Activated T-cell treated with anti-CD3 and anti-CD28 coated beads, Interleukin-2, amount 50 U/mL, for 4 hours (primary cell): ENCODE measurements around the gene OR6C2. TPM values are rescaled to one million over a fixed set of nuclear protein-coding genes. Genes with fewer than 3 reads are reported as not detected.
"Not testable (repeated sequence)": the region's sequence is repeated elsewhere in the genome, so short reads cannot be mapped to it uniquely, and the experiment has no call there.

Experiments used
- ATAC-seq, 2 donors: fragments of 200-7000 bp; cut with Tn5 transposase; one replicate each; pipeline ENCODE4 v1.10.0; 2021
- DNase-seq: peaks from one replicate; pipeline ENCODE4 v3.0.0-alpha.2; 2020
- H3K27me3 Mint-ChIP-seq: one replicate; pipeline ENCODE4 v1.8.0; 2021; ENCODE audit warnings: low read depth, mixed read lengths
- H3K36me3 Mint-ChIP-seq: one replicate; pipeline ENCODE4 v1.8.0; 2022; ENCODE audit warnings: mixed read lengths; ENCODE audit not compliant: insufficient read depth
- H3K4me1 Mint-ChIP-seq: one replicate; pipeline ENCODE4 v1.8.0; 2021; ENCODE audit warnings: low read depth, mixed read lengths
- H3K4me3 Mint-ChIP-seq: one replicate; pipeline ENCODE4 v1.8.0; 2021; ENCODE audit warnings: mild to moderate bottlenecking, moderate library complexity, mixed read lengths
- H3K9me3 Mint-ChIP-seq: one replicate; pipeline ENCODE4 v1.8.0; 2021; ENCODE audit warnings: mixed read lengths
- total RNA-seq, 3 donors: library from RNA; stranded (reverse); gene quantifications; one replicate each; pipeline ENCODE4 v1.2.1, GENCODE V29; 2021

OR6C2 gene
- total RNA-seq: not detected

DNA sequence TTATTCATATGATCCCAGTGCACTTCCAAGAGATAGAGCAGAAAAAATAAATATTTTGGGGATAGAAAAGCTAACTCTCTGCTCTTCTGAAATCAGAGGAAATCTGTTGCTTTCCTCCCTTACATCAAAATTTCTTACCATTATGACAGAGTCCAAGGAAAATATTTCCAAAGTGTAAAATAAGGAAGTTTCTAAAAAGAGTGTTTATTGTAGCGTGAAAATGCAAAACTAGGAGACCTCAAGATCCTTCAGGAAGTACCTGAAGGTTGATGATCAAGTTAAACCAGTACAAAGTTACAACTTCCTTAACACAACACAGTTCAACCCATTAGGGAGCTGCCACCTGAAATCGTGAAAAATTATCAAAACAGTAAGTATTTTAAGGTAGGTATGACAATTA lies at the start of gene OR6C2:
TSS of gene OR6C2 (plus strand) at position 301 of the 400 bp plus-strand sequence. CDS start 8,138 bp downstream, outside the sequence.
- no peaks in the 10 kb centered on the region for H3K36me3 Mint-ChIP-seq
- no peaks in the 10 kb centered on the region for H3K4me1 Mint-ChIP-seq
- ATAC-seq (no peak), DNase-seq (no peak)
- peaks cover 7% of the 10 kb centered on the region for H3K27me3 Mint-ChIP-seq
- peaks cover 11% of the 10 kb centered on the region for H3K9me3 Mint-ChIP-seq
- no peak within 1 kb of the TSS for H3K4me3 Mint-ChIP-seq

DNA sequence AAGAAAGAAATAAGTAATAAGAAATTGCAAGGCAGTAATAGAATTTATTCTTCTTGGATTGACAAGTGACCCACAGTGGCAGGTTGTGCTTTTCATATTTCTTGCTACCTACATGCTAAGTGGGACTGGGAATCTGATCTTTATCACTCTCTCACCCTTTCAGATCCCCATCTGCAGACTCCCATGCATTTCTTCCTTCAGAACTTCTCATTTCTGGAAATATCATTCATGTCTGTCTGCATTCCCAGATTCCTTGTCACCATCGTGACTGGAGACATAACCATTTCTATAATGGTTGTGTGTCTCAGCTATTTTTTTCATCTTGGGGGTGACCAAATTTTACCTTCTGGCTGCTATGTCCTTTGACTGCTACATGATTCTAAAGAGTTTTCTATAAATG lies 47.5 kb upstream of the OR6C2 start:
- DNase-seq: no peak
- Mint-ChIP-seq H3K4me1 (no peaks in the 10 kb centered on the region), H3K4me3 (no peak overlapping the region), H3K9me3 (no peaks in the 10 kb centered on the region), H3K36me3 (no peaks in the 10 kb centered on the region), H3K27me3 (peaks cover 17% of the 10 kb centered on the region)
- no peak for ATAC-seq

DNA sequence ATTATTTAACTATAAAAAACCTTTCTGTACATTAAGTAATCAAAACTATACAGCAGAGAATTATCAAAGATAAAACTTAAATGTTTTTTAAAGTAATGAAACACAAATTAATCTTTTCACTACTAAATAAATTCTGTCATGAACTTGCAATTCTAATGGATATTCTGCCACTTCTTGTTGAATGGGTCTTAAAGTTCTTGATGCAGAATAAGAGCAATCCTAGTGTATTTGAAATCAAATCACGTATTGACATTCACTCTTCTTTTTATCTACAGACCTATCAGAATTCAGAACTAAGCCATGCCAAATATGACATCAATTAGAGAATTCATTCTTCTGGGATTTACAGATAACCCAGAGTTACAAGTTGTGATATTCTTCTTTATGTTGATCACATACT lies 43.6 kb upstream of the OR6C2 start, which contains the start of gene OR6C65:
TSS of gene OR6C65 (plus strand) at position 301 of the 400 bp plus-strand sequence. CDS start at position 301, 0 bp downstream.
- Mint-ChIP-seq H3K4me1 (no peaks in the 10 kb centered on the region), H3K36me3 (no peaks in the 10 kb centered on the region), H3K4me3 (no peak within 1 kb of the TSS), H3K9me3 (no peaks in the 10 kb centered on the region), H3K27me3 (peaks cover 19% of the 10 kb centered on the region)
- DNase-seq (no peak), ATAC-seq (no peak)

DNA sequence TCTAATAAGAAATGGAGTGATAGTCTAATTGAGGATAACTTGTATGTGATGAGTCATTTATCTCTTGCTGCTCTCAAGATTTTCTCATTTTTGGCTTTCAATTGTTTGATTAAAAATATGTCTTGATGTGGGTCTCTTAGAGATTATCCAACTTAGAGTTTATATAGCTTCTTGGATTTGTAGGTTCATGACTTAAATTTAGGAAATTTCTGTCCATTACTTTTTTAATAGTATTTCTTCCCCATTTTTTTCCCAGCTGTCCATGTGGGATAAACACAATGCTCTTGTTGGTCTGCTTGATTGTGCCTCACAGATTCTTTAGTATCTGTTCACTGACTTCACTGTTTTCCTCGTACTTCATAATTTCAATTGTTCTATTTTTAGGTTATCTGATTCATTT lies 36.0 kb upstream of the OR6C2 start:
- no peaks in the 10 kb centered on the region for H3K4me1 Mint-ChIP-seq
- ATAC-seq: no peak
- no peaks in the 10 kb centered on the region for H3K36me3 Mint-ChIP-seq
- no peak for DNase-seq
- peaks cover 9% of the 10 kb centered on the region for H3K27me3 Mint-ChIP-seq
- H3K4me3 Mint-ChIP-seq: no peak overlapping the region
- H3K9me3 Mint-ChIP-seq: no peaks in the 10 kb centered on the region

DNA sequence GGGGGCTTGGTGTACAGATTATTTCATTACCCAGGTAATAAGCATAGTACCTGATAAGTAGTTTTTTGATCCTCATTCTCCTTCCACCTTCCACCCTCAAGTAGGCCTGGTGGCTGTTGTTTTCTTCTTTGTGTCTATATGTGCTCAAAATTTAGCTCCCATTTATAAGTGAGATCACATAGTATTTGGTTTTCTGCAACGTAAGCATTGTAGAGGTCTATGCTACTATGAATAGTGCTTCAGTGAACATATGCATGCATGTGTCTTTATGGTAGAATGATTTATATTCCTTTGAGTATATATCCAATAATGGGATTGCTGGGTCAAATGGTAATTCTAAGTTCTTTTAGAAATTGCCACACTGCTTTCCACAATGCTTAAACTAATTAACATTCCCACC lies 34.7 kb upstream of the OR6C2 start:
- H3K4me1 Mint-ChIP-seq, ATAC-seq, H3K9me3 Mint-ChIP-seq, H3K27me3 Mint-ChIP-seq, H3K36me3 Mint-ChIP-seq, DNase-seq, H3K4me3 Mint-ChIP-seq: not testable (repeated sequence)

DNA sequence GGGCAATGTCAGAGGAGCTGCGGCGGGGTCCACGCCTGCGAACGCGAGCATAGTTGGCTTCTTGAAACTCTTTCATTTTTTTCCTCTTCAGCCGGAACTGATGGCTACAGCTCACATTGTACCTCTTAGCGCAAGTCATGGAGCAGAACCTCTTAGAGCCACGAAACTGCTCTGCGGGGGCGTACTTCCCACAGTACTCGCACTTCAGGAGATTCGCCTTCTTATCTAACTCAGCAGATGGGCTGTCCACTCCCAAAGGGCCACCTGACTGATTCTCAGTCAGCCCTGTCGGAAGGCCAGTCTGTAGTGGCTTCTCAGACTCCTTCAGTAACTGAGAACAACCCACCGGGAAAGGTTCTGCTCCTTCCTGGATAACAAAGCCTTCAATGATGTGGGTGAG lies 31.7 kb upstream of the OR6C2 start:
- not testable (repeated sequence) for ATAC-seq, H3K4me3 Mint-ChIP-seq, DNase-seq, H3K4me1 Mint-ChIP-seq, H3K9me3 Mint-ChIP-seq, H3K36me3 Mint-ChIP-seq
- peaks cover 34% of the 10 kb centered on the region for H3K27me3 Mint-ChIP-seq

DNA sequence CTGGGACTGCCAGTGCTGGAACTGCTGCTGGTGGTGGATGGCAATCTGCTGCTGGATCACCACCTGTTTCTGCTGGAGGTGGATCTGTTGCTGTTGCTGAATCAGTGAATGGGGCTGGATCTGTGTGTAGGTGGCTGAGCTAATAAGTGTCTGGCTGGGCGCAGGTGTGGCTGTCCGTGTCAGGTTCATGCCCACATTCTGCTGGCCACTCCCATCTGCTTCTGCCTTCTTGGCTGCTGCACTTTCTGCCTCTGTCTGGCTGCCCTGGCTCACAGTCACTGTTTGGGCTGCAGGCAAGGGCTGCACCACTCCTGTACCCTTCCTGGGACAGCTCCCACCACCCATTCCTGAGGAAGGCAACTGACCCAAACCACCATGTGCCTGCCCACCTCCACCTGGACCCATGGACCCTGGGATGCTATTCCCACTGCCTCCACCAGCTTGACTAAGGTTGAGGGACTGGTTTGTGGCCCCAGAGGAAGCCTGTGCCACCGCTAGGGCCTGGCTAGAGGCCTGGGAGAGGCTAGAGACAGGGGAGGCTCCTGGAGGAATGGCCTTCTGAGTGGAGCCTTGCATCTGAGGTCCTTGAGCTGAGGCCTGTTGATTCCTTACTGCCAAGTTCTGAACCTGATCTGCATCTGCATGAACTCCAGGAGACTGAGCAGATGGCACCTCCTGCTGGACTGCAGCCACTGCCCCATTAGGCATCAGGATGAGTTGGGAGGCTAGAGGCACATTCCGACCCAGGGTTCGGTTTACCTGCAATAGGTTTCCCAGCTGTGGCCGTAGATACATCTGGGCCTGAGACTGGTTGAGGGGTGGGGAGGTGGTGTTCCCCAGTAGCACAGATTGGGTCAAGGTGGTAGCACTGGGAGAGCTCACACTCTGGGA lies 30.1 kb upstream of the OR6C2 start:
- H3K36me3 Mint-ChIP-seq, ATAC-seq, H3K9me3 Mint-ChIP-seq, DNase-seq, H3K4me1 Mint-ChIP-seq, H3K4me3 Mint-ChIP-seq: not testable (repeated sequence)
- H3K27me3 Mint-ChIP-seq: peaks cover 44% of the 10 kb centered on the region

DNA sequence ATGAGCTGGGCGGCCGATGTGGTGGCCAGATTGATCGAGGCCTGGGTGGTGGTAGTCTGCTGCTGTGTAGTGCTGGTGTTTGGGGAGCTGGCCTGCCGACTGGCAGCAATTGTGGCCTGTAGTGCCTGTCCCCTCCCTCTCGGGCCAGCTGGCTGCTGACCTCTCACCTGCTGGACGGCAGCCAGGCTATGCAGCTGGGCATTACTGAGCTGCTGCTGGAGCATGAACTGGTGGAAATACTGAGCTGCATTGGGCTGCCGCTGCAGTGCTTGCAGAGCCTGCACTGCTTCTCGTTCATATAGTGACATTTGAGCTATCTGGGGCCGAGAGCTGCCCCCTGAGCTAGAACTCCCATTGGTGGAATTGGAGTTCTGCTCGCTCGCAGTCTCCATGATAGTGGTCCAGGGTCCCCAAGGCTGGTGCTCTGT lies 29.5 kb upstream of the OR6C2 start:
- ATAC-seq, H3K9me3 Mint-ChIP-seq, H3K4me3 Mint-ChIP-seq, DNase-seq, H3K4me1 Mint-ChIP-seq, H3K36me3 Mint-ChIP-seq: not testable (repeated sequence)
- H3K27me3 Mint-ChIP-seq: peaks cover 48% of the 10 kb centered on the region

DNA sequence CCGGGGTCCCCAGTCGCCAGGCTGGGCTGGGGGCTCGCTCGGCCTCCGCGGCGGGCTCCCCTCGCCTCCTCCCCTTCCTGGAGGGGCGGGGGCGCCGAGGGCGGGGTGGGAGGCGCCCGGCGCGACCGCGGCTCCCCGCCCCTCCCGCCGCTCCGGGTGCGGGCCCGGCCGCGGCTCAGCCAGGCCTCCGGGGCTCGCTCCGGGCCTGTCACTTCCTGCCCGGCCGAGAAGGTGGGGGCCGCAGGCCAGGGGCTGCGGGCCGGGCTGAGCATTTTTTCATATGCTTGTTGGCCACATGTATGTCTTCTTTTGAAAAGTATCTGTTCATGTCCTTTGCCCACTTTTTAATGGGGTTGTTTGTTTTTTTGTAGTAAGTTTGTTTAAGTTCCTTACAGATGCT lies 29.0 kb upstream of the OR6C2 start:
- H3K36me3 Mint-ChIP-seq, H3K4me3 Mint-ChIP-seq, H3K9me3 Mint-ChIP-seq, H3K4me1 Mint-ChIP-seq, DNase-seq: not testable (repeated sequence)
- ATAC-seq: peak; percentile 80 to 83
- peaks cover 48% of the 10 kb centered on the region for H3K27me3 Mint-ChIP-seq

DNA sequence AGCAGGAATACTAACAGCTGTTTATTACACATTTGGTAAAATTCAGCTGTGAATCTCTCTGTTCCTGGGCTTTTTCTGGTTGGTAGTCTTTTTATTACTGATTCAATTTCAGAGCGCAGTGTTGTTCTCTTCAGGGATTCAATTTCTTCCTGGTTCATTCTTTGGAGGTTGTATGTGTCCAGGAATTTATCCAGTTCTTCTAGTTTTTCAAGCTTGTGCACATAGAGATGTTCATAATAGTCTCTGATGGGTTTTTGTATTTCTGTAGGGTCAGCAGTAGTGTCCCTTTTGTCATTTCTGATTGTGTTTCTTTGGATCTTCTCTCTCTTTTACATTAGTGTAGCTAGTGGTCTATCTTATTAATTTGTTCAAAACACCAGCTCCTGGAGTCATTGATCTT lies 26.9 kb upstream of the OR6C2 start:
- ATAC-seq (no peak), DNase-seq (no peak)
- no peaks in the 10 kb centered on the region for H3K9me3 Mint-ChIP-seq
- H3K27me3 Mint-ChIP-seq: peaks cover 49% of the 10 kb centered on the region
- no peaks in the 10 kb centered on the region for H3K36me3 Mint-ChIP-seq
- H3K4me1 Mint-ChIP-seq: peaks cover 5% of the 10 kb centered on the region
- no peak overlapping the region for H3K4me3 Mint-ChIP-seq

DNA sequence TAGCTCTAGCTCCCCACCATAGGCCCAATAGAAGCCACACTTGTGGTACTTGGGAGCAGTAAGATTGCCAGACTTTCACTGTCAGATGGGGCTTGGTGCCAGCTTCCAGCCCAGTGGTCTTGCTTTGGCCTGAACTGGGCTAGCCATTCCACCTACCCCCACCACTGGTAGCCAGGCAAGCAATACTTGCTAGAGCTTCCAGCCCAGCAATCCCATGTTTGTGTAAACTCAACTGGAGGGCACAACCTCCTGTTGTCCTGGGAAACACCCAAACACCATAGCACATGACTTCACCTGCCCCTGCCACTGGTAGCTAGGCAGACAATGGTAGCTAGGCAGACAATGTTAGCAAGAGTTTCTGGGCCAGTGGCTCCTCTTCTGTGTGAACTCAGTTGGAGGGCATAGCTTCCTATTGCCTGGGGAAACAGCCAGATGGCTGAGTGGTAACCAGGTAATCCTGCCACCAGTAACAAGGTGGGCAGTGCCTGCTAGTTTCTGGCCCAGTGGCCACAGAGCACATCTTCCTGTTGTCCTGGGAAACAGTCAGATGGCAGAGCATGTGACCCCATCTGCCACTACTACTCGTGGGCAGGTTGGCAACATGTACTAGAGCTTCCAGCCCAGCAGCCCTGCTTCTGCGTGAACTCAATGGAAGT lies 23.4 kb upstream of the OR6C2 start:
- Mint-ChIP-seq H3K4me1 (peaks cover 1% of the 10 kb centered on the region), H3K4me3 (no peak overlapping the region), H3K36me3 (no peaks in the 10 kb centered on the region), H3K9me3 (no peaks in the 10 kb centered on the region), H3K27me3 (peaks cover 46% of the 10 kb centered on the region)
- DNase-seq (no peak), ATAC-seq (no peak)

DNA sequence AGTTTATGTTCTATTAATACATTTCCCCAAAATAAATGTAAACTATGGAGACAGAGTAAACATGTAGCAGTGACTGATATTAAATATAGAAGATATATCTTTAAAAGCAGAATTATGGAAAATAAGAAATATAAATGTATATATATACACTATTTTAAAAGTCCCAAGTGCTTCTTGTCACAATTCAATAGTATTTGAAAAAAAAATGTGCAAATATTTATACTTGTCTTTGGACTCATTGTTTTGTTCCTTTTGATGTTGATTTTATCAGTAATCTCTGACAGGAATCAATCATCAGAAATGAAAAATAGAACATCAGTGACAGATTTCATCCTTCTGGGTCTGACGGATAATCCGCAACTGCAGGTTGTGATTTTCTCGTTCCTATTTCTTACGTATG lies 17.9 kb upstream of the OR6C2 start, which contains the start of gene OR6C76:
TSS of gene OR6C76 (plus strand) at position 301 of the 400 bp plus-strand sequence. CDS start at position 301, 0 bp downstream.
- no peak within 1 kb of the TSS for H3K4me3 Mint-ChIP-seq
- no peak for ATAC-seq
- peaks cover 24% of the 10 kb centered on the region for H3K27me3 Mint-ChIP-seq
- no peaks in the 10 kb centered on the region for H3K9me3 Mint-ChIP-seq
- H3K36me3 Mint-ChIP-seq: no peaks in the 10 kb centered on the region
- no peaks in the 10 kb centered on the region for H3K4me1 Mint-ChIP-seq
- no peak for DNase-seq

DNA sequence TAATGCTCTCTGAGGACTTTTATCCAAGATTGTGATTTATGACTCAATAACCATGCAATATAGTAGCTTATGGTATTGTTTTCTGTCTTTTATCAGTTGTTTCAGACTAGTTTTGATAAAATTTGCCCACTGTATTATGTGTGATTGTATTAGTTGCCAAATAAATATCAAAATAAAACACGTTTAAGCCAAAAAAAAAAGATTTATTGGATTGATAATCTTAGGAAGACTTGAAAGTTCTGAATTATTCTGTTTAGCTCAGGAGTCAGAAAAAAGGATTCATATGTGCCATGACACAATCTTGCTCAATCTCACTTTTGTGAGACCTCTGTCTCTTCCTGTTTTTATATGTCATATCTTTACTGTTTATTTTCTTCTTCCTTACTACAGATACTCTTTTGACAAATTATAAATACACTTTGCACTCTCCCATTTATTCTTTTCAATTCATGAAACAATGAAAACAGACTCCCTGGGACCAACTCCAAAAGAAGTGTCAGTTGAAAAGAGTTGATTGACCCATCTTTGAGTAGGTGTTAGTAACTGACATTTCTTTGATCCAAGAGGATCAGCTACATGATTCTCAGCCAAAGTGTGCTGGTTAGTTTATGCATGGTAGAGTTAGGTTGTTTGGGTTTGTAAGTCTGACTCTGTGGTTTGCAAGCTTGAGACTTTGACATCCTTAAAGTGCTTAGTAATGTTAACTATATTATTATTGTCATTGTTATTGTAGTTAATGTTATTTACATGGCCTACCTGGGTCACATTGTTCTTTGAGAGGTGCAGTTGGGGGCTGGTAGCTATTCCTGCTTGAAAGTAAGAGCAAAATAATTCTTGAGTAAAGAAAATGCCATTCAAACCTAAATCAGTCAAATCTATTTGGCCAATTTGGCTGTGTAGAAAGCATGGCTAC lies 15.3 kb upstream of the OR6C2 start:
- peaks cover 28% of the 10 kb centered on the region for H3K27me3 Mint-ChIP-seq
- H3K4me1 Mint-ChIP-seq: no peaks in the 10 kb centered on the region
- no peak overlapping the region for H3K4me3 Mint-ChIP-seq
- no peaks in the 10 kb centered on the region for H3K9me3 Mint-ChIP-seq
- ATAC-seq (no peak), DNase-seq (no peak)
- H3K36me3 Mint-ChIP-seq: peaks cover 3% of the 10 kb centered on the region

DNA sequence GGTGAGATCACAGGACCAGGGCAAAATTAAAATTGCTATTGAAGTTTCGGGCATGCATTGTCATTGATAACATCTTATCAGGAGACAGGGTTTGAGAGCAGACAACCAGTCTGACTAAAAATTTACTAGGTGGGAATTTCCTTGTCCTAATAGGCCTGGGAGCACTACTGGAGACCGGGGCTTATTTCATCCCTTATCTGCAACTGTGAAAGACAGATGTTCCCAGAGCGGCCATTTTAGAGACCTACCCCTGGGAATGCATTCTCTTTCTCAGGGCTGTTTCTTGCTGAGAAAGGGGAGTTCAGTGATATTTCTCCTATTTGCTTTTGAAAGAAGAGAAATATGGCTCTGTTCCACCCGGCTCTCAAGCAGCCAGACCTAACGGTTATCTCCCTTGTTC lies 2.6 kb upstream of the OR6C2 start:
- peaks cover 11% of the 10 kb centered on the region for H3K9me3 Mint-ChIP-seq
- H3K4me1 Mint-ChIP-seq, H3K4me3 Mint-ChIP-seq: not testable (repeated sequence)

More for the DNA sequence above, 2.6 kb upstream of the OR6C2 start:
- H3K36me3 Mint-ChIP-seq, H3K27me3 Mint-ChIP-seq, ATAC-seq, DNase-seq: not testable (repeated sequence)
